Measurements from ENCODE around the gene MARCHF2.

The MARCHF2 gene

DNA sequence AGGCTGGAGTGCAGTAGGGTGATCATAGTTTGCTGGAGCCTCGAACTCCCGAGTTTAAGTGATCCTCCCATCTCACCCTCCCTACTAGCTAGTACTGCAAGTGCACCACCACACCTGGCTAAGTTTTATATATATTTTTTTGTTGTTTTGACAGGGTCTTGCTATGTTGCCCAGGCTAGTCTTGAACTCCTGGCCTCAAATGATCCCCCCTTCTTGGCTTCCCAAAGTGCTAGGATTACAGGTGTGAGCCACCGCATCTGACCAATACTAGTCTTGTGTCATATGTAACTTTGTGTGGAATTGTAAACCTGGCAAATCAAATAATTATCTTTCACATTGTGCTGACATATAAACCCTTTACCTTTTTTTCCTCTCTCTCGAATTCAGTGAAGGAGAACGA is 41.9 kb downstream of the MARCHF2 start:
- DNase-seq: no peak

DNA sequence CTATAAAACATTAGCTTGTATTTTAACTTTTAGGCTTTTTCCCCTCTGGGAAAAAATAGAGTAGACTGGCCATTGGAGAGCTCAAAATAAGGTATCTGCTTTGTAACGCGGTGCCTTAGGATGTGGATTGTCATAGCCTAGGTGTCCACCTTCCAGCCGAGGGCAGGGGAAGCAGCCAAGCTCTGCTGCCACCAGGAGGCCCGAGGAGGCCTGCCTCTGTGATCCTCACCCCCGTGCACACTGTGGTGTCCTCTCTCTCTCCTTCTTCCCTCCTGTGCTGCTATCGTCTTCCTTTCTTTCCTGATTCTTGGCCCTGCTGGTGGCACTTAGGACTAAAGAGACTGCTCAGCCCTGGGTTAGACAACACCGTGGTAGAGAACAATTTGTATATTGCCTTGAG is 43.0 kb downstream of the MARCHF2 start:
- no peak for DNase-seq

- no peak for DNase-seq
Observed at GRCh38 chr19:8457209-8457608, 44.1 kb downstream of the MARCHF2 start.

DNA sequence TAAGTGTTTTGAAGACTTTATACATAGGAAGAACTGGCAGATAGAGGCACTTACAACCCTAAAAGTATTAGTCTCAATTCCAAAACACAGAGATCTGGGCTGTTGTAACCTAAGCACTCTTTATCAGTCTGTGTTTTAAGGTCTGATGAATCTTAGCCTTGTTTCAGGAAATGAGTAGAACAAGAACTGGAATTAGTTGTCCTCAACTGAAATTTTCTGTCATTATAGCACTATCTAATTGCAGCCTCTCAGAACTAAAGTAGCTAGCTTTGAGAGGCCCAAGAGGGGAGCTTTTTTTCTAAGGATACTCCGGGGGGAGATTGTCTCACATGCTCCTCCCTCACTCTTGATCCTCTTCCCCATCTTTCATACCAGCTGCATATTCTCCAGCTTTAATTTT is 44.7 kb downstream of the MARCHF2 start:
- no peak for DNase-seq

- DNase-seq: no peak
Observed at GRCh38 chr19:8458380-8458779, 45.3 kb downstream of the MARCHF2 start.

- DNase-seq: no peak
Observed at GRCh38 chr19:8459095-8459494, 46.0 kb downstream of the MARCHF2 start.

GRCh38 chr19:8459520-8460270 is 46.6 kb downstream of the MARCHF2 start:
- no peak for DNase-seq

- DNase-seq: no peak
Observed at GRCh38 chr19:8460516-8461298, 47.6 kb downstream of the MARCHF2 start.

DNA sequence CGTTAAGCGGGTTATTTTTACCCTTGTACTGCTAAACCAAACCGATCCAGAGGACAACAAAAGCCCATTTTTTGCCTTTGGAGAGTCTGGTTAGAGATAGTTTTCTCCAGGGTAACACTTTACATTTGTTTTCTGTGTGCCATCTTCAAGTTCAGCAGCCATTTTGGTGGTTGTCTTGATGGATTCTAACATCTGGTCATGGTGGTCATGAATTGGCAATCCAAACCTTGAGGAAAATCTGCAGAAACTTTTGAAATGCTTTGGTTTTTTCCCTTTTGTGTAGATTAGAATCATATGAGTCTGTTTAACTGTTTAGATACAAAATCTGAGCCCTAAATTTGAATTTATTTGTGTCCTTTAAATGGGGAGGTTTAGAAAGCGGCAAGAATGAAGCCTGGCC is 48.3 kb downstream of the MARCHF2 start:
- no peak for DNase-seq

- no peak for DNase-seq
Observed at GRCh38 chr19:8461891-8462290, 48.8 kb downstream of the MARCHF2 start.

- no peak for DNase-seq
Observed at GRCh38 chr19:8462571-8462970, 49.5 kb downstream of the MARCHF2 start.

- no peak for DNase-seq
Observed at GRCh38 chr19:8463365-8463764, 50.3 kb downstream of the MARCHF2 start.

- no peak for DNase-seq
Observed at GRCh38 chr19:8466018-8466417, 52.9 kb downstream of the MARCHF2 start.

GRCh38 chr19:8468124-8468523 is 55.0 kb downstream of the MARCHF2 start:
- no peak for DNase-seq

GRCh38 chr19:8468761-8469373 is 55.8 kb downstream of the MARCHF2 start:
- DNase-seq: no peak

- DNase-seq: no peak
Observed at GRCh38 chr19:8469613-8470368, 56.7 kb downstream of the MARCHF2 start.

DNA sequence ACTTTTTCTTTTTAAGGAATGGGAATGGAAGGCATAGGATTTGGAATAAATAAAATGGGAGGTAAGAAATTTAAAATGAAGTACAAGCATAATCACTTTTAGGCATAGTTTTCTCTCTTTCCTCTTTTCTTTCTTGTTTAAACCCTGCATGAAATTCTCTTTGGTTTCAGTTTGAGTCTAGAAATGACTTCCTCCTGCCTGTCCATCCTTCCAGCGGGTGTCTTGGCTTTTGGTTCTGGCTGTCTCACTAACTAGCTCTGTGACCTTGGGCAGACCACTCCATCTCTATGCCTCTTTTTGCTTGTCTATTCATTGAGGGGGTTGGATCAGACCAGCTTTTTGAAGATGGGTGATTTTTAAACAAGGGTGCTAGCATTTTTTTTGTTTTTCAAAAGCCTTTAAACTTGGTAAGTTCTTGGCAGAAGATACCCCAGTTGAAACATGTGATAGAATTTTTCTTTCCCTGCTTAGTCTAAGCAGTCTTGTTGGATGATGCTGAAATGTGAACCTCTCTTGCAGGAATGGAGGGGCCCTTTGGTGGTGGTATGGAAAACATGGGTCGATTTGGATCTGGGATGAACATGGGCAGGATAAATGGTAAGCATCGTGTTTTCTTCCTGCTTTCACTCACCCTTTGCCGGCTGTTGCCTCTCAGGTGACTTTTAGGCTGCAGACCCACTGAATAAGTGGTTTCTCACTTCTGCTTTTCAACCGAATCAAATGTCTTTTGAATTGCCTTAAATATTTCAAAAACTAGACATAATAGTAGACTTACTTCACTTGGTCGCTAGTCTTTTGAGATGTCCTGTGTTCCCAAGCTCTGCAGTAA is 60.8 kb downstream of the MARCHF2 start:
- no peak for DNase-seq

GRCh38 chr19:8475005-8475404 is 61.9 kb downstream of the MARCHF2 start:
- no peak for DNase-seq

DNA sequence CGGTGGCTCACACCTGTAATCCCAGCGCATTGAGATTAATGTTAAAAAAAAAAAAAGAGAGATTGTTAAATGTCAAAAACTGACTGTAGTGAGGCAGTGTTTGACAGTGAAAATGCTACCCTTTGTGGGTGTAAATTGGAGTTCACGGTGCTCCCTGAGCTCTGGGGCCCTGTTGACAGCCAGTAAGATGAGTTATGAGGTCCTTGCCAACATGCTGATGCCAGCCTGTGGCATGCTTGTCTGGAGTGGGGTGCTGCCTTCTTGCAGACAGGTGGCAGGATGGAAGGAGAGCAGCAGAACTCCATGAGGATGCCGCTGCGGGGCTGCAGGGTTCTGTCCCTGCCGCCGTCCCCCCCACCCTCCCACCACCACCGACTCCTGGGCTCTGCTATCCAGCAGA is 63.4 kb downstream of the MARCHF2 start:
- DNase-seq: no peak

DNA sequence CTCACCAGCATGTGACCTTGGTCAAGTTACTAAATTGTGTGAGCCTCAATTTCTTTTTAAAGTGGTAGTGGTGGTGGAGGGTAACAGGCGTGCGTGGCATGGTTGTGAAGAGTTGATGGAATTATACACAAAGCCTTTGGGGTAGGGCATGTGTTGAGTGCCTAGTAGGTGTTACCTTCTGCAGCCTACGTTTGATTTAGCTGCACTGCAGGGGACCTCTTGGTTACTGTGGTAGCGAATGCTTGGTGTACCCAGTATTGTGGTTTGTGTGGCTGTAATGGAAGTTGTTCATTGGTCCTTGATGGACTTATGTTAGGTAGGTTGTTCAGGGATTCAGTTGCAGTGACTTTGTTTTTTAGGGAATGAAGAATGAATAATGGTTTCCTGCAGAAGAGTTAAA is 64.8 kb downstream of the MARCHF2 start:
- no peak for DNase-seq

GRCh38 chr19:8478598-8478997 is 65.5 kb downstream of the MARCHF2 start:
- DNase-seq: no peak

GRCh38 chr19:8481201-8481600 is 68.1 kb downstream of the MARCHF2 start:
- no peak for DNase-seq
